ENCODE measurements around the gene GTPBP1.

The GTPBP1 gene

GRCh38 chr22:38727530-38728451, 22.0 kb downstream of the GTPBP1 start:
- DNase-seq, result no peak

DNA sequence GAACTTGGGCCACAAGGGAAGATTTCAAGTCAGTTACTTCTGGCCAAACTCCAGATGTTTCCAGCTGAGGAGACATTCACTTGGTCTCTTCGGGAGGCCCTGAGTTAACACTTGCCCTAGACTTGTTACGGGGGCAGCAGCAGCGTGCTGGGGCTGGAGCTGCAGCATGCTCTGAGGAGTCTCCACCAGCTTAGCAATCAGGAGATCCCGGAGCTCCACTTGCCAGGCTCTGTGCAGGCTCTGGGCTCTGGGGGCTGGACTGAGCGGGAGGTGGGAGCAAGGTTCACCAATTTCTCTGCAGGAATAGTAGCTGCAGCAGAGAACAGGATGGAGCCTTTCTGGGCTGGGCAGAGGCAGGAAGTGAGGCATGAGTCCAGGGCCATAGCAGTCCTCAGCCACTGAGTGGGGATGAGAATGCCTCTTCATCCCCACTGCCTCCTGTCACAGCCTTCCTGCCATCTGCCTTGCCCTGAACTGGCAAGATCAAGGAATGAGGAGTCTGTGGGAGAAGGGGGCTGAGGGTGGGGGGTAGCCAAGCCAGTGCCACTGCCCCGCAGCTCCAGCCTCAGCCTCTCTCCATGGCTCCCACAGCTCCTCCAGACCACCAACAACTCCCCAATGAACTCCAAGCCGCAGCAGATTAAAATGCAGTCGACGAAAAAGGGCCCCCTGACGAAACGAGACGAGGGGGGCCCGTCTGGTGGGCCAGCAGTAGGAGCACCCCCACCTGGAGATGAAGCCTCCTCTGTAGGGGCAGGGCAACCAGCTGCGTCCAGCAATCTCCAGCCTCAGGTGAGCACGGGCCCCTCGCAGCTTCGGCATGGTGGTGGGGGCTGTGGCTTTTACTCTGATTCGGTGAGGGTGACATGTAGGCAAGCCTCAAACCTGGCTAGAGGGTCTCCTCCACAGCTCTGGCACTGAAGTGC, 23.4 kb downstream of the GTPBP1 start:
- DNase-seq, result no peak

- no peak for DNase-seq
These were observed 24.2 kb downstream of the GTPBP1 start for GRCh38 chr22:38729946-38730345.

DNA sequence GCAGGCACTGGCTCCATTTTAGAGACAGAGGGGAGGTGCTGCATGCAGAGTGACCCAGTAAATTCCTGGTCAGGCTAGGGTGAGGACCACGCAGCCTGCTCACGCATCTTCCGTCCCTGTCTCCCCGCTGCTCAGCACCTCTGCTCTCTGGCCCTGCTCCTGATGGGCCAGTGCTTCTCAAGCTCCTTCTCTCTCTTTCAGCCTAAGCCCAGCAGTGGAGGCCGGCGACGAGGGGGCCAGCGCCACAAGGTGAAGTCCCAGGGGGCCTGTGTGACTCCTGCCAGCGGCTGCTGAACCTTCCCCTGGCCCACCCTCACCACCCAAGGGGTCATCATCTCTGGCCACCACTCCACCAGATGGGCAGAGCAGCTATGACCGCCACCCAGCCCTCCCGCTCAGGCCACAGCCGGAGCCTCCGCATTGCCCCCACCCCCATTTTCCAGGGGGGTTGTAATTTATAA, 24.7 kb downstream of the GTPBP1 start:
- DNase-seq, result no peak

DNA sequence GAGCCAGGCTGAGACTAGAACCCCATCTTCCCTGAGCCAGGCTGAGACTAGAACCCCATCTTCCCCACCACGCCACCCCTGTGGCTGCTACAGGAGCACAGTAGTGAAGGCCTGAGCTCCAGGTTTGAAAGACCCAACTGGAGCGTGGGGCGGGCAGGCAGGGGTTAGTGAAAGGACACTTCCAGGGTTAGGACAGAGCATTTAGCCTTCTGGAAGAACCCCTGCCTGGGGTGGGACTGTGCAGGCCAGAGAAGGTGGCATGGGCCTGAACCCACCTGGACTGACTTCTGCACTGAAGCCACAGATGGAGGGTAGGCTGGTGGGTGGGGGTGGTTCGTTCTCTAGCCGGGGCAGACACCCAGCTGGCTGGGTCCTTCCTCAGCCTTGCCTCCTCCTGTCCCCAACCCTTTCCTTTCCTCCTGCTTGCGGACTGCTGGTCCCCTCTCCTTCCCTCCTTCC, 26.0 kb downstream of the GTPBP1 start:
- DNase-seq, result no peak

DNA sequence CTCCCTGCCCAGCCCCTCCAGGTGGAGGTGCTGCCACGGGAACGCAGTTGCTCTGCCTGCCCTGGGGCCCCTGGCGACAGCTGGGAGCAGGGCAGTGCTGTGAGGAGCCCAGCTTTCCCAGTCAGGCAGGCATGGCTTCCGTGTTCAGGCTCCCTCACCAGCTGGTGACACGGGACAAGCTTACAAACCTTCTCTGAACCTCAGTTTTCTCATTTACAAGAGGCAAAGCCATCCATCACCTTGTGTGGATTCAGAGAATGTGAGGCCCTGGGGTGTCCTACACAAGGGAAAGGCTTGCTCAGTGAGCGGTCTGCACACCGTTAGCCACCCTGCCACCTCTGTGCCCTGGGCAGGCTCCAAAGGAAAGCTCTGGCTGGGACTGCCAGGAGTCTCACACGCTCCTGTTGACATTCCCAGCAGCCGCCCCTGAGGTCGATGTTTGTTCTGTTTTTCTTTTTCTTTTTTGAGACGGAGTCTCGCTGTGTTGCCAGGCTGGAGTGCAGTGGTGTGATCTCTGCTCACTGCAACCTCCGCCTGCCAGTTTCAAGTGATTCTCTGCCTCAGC, 26.6 kb downstream of the GTPBP1 start:
- no peak for DNase-seq

GRCh38 chr22:38733329-38733723, 27.6 kb downstream of the GTPBP1 start:
- peak; percentile 36 for DNase-seq

DNA sequence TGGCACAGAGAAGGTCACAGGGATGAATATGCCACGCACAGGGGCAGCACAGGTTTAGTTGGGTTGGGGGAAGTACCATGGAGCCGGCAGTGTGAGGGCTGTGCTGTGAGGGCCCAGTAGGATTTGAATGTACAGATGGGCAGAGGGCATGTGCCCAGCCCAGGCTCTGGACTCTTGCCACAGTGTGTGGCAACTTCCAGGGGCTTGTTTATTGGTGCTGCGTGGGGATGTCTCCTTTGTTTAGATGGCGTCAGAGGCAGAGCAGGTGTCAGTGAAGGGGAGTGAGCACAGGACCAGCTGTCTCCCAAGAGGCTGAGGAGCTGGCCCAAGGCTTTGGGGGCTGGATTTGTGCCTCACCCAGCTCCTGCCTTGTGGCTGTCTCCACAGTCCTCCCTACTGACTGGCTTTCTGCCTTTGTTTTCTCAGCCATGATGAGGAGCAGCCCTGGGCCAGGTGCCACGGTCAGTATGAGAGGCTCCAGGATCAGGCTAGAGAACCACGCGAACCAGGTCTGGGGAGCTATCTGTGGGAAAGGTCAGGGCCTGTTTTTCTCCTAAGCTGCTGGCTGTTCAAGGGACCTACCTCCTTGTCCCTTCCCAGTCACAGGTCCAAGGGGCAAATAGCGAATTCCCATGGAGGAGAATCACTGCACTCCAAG, 28.1 kb downstream of the GTPBP1 start:
- DNase-seq, result peak; percentile 89

GRCh38 chr22:38734421-38735100, 28.8 kb downstream of the GTPBP1 start:
- DNase-seq, result no peak

- no peak for DNase-seq
These were observed 29.4 kb downstream of the GTPBP1 start for GRCh38 chr22:38735126-38735464.

GRCh38 chr22:38735465-38736256, 29.9 kb downstream of the GTPBP1 start:
- no peak for DNase-seq

GRCh38 chr22:38736257-38736570, 30.5 kb downstream of the GTPBP1 start:
- DNase-seq, result no peak

- DNase-seq, result no peak
These were observed 31.7 kb downstream of the GTPBP1 start for GRCh38 chr22:38737302-38738060.

DNA sequence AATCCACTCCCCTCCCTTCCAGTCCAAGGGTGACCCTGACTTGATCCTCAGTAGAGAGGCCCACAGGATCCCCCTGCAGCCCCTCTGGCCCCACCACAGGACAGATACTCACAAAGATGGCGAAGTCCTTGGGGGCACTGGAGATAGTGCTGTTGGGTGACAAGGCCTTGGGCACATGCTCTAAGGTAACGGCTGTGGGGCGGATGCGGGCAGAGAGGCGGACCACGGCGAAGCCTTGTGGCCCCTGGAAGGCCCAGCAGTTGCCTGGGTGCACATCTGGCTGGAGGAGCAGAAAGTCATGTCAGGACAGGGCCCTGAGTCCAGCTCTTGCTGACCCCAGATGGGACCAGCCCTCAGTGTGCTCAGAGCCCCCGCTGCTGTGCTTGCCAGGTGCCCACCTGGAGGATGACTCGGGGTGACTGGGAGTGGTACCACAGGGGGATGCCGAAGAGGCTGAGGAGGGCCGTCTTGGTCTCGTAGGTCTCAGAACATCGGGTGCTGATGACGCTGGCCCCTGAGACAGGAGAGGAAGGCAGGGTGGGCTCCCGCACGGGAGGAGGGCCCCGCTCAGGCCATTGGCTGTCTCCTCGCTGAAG, 32.8 kb downstream of the GTPBP1 start:
- DNase-seq, result no peak

GRCh38 chr22:38739300-38740055, 33.7 kb downstream of the GTPBP1 start:
- no peak for DNase-seq

GRCh38 chr22:38740116-38740723, 34.5 kb downstream of the GTPBP1 start:
- no peak for DNase-seq

DNA sequence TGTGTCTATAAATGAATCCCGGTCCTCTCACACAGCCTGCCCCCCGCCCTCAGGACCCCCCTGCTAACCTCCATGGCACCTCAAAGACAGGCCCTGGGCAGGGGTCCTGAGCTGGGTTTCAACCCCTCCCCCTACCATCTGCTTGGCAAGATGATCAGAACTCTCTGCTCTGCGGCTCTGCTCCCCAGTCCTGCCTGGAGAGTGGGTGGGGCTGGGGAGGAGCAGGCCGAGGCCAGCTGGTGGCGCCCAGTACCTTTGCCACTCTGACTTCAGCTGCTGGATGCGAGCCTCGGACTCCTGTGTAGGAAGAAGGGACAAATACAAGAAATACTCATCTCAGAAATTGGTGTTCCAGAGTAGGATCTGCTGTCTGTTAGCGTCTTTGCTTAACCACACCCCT, 35.0 kb downstream of the GTPBP1 start:
- no peak for DNase-seq

GRCh38 chr22:38741166-38741565, 35.4 kb downstream of the GTPBP1 start:
- no peak for DNase-seq

GRCh38 chr22:38741576-38741975, 35.8 kb downstream of the GTPBP1 start:
- DNase-seq, result no peak

Data from NCI-H1092 (cell line).